Fibroblast of mammary gland (primary cell): ENCODE measurements around the gene MYRIP.

Source experiments
- DNase-seq: peaks from one replicate; pipeline ENCODE4 v3.0.0-alpha.2; 2010; ENCODE audit warnings: low read depth
- H3K4me3 ChIP-seq: 2 replicates; pipeline ENCODE4 v1.5.1; 2011; ENCODE audit warnings: low read depth, mild to moderate bottlenecking, low read length, moderate library complexity; ENCODE audit not compliant: control insufficient read depth
- TF ChIP-seq, protein P1 (sequence below): conservative IDR thresholded peaks from 2 replicates; pipeline ENCODE4 v1.5.1; 2011; ENCODE audit warnings: low read depth, low read length, inconsistent platforms; ENCODE audit not compliant: control insufficient read depth, insufficient read depth

MYRIP gene

DNA sequence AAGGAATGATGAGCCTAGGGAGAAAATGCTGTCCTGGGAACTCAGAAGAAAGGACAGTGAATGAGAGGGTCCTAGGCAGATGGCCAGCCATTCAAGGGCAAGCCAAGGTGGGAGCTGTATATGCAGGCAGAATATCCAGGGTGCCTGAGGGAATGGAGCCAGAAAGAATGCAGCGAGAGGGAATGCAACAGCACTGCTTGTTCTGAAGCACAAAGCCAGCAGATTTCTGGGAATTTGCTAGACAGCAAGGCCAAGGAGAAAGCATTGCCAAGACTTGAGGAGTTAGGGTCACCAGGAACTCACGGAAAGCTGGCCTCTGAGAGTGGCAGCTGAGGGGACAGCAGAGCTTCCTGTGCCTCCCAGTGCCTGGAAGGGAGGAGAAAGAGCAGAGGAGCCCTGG lies 200.6 kb downstream of the MYRIP start:
- TF ChIP-seq, protein P1, sequence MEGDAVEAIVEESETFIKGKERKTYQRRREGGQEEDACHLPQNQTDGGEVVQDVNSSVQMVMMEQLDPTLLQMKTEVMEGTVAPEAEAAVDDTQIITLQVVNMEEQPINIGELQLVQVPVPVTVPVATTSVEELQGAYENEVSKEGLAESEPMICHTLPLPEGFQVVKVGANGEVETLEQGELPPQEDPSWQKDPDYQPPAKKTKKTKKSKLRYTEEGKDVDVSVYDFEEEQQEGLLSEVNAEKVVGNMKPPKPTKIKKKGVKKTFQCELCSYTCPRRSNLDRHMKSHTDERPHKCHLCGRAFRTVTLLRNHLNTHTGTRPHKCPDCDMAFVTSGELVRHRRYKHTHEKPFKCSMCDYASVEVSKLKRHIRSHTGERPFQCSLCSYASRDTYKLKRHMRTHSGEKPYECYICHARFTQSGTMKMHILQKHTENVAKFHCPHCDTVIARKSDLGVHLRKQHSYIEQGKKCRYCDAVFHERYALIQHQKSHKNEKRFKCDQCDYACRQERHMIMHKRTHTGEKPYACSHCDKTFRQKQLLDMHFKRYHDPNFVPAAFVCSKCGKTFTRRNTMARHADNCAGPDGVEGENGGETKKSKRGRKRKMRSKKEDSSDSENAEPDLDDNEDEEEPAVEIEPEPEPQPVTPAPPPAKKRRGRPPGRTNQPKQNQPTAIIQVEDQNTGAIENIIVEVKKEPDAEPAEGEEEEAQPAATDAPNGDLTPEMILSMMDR = no peak
- no peak for DNase-seq
- no peak overlapping the region for H3K4me3 ChIP-seq

DNA sequence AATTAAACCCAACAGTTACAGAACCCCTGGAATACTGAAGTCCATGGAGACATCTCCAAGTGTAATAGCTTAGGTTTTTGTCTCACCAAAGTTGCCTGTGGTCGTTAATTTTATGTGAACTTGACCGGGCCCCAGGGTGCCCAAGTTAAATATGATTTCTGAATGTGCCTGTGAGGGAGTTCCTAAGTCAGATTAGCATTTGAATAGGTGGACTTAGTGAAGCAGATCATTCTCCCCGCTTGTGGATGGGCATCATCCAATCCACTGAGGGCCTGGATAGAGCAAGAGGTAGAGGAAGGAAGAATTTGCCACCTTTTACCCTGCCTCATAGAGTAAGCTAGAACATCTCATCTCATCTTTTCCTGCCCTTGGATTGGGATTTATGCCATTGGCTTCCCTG lies 203.0 kb downstream of the MYRIP start:
- no peak overlapping the region for H3K4me3 ChIP-seq
- DNase-seq = no peak
- TF ChIP-seq, protein P1 = no peak

DNA sequence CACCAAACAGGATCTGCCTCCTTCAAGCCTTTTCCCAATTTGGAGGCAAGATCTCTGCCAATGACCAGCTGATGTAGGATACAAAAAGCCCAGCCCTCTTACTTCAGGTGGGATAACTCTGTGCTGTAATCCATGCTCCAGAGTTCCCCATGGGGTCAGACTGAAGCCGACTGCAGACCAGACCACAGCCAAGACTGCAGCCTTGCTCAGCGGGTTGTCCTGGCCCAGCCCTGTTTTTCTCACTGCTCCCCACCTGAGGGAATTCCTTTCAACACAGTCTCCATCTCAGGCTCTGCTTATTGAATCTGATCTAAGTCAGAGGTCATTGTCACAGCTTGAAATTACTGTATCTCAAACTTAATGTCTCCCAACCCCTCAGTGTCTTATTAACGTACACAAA lies 207.0 kb downstream of the MYRIP start:
- DNase-seq = no peak
- TF ChIP-seq, protein P1 = no peak
- no peak overlapping the region for H3K4me3 ChIP-seq

DNA sequence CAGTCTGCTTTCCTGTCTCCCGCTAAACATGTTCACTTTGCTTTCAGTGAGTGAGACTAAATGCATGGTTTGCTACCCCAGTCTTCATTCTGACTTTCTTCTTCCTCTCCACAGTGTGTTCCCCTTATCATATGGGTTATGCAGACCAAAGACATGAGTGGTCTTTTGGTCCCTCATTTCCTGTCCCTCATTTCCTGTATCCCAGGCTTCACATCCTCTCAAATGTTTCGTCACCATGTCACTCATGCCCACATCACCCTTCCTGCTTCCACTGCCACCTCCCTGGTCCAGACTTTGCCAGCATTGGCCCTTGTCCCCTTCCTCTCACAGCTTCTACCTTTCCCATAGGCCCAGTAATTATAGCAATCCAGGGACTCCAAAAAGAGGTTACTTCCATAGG lies 209.0 kb downstream of the MYRIP start:
- no peak for DNase-seq
- TF ChIP-seq, protein P1 = no peak
- H3K4me3 ChIP-seq = no peak overlapping the region

DNA sequence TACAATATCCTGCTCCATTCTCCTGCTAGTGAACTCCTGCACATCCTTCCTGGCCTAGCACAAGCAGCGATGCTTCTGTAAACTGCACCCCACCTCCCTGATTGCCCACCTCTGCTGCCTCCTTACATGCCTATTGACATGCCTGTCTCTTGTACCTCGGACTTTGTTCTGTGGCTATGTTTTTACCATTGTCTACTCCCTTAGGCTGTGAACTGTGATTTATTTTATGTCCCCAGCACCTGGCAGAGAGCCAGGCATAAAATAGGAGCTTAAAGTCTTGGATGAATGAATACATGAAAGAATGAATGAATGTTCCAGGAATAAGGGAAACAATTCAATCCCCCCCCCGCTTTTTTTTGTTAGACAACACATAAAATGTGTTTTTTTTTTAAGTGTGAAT lies 210.0 kb downstream of the MYRIP start:
- no peak for DNase-seq

DNA sequence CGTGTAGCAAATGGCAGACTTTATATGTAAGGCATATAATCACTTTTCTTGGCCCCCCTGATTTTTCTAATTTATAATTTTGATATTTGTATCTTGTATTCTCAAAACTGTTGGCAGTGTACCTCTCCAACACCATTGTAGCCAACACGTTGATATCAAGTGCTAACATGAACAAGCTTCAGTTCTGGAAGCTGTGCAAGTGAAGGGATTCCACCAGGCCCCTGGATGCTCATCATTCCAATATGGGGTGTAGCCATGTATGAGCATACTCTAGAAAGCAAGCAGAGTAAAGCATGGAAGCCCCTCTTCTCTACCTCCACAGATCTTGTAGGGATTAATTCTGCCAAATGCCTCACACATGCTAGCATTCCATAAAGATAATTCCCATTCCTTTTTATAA lies 211.3 kb downstream of the MYRIP start:
- H3K4me3 ChIP-seq = no peak overlapping the region
- TF ChIP-seq, protein P1 = no peak

More for the DNA sequence above, 210.0 kb downstream of the MYRIP start:
- TF ChIP-seq, protein P1 = no peak
- H3K4me3 ChIP-seq = no peak overlapping the region

DNA sequence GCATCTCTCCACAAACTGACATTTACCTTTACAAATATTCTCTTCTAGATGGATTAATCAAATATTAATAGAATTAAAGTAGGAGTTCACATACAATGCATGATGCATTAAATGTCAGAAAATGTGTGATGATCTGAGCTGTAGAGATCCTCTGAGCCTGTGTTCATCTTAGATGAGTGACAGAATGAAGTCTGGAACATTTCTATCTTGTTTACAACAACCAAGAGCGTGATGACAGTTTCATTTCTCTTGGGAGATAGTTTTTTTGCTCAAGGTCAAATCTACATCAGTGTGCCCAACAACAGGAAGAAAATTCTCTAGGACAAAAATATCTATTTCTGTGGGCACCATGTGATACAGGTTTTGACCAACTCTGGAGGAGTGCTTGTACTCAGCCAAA lies 211.9 kb downstream of the MYRIP start:
- TF ChIP-seq, protein P1 = no peak
- DNase-seq = no peak

More for the DNA sequence above, 211.3 kb downstream of the MYRIP start:
- no peak for DNase-seq

More for the DNA sequence above, 211.9 kb downstream of the MYRIP start:
- H3K4me3 ChIP-seq = no peak overlapping the region
